Measurements from ENCODE around the gene PTPRD. TPM values are rescaled to one million over a fixed set of nuclear protein-coding genes. Genes with fewer than 3 reads are reported as not detected.

Gene PTPRD
- total RNA-seq, 1 experiment from 2014 or later, result not detected

DNA sequence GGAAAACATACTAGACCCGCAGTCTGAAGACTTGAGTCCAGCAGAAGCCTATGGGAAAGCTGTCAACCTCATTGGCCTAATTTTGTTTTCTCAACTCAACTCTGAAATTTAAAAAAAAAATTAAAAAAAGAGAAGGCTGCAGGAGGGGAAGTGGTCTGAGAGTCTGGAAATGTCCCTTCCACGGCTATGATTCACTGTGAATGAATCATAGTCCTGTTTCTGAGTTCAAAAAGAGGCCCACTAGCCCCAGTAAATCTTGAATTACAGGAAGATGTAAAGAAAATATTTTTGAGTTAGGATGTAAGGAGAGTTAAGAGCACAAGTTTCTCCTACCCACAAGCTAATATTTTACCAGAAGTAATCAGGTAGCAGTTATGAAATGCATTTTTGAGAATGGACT, 2247.8 kb downstream of the PTPRD start:
- in situ Hi-C loops (cut with HindIII; ENCODE audit: low pct_unique_long_range_greater_than_20kb, low sequenced_read_pairs) (no loop called here), intact Hi-C loops (cut with micrococcal nuclease; ENCODE audit: unreplicated experiment) (no loop called here)
- no peaks in the 10 kb centered on the region for H3K9me3 ChIP-seq (ENCODE audit: control insufficient read depth, insufficient read depth, low read depth, low read length)
- H3K4me3 ChIP-seq (ENCODE audit: low read depth in 2 of 2, low read length in 2 of 2), result no peak overlapping the region
- no peaks in the 10 kb centered on the region for H3K27me3 ChIP-seq (ENCODE audit: control insufficient read depth, insufficient read depth, low read length)
- ChIA-PET POLR2A (no interaction called here), CTCF (no interaction called here)
- no peaks in the 10 kb centered on the region for H3K4me1 ChIP-seq (ENCODE audit: control insufficient read depth, insufficient read depth, low read length)
- no TSS peak for BruUV-seq (replicated peaks)
- H3K36me3 ChIP-seq (ENCODE audit: control insufficient read depth, insufficient read depth, low read length), result no peaks in the 10 kb centered on the region
- H3K27ac ChIP-seq (ENCODE audit: low read length), result no peak overlapping the region
- no peak for TF ChIP-seq POLR2AphosphoS5 (IDR thresholded peaks at IDR 0.05; ENCODE audit: low read depth, low read length)
- TF ChIP-seq CTCF (IDR thresholded peaks at IDR 0.05), result no peak
- TF ChIP-seq SIN3A (IDR thresholded peaks at IDR 0.05; ENCODE audit: borderline replicate concordance, insufficient read depth, low read depth, low read length), result no peak
- TF ChIP-seq TCF7L2 (IDR thresholded peaks at IDR 0.05; ENCODE audit: low read depth, low read length), result no peak
- TF ChIP-seq, protein P1, sequence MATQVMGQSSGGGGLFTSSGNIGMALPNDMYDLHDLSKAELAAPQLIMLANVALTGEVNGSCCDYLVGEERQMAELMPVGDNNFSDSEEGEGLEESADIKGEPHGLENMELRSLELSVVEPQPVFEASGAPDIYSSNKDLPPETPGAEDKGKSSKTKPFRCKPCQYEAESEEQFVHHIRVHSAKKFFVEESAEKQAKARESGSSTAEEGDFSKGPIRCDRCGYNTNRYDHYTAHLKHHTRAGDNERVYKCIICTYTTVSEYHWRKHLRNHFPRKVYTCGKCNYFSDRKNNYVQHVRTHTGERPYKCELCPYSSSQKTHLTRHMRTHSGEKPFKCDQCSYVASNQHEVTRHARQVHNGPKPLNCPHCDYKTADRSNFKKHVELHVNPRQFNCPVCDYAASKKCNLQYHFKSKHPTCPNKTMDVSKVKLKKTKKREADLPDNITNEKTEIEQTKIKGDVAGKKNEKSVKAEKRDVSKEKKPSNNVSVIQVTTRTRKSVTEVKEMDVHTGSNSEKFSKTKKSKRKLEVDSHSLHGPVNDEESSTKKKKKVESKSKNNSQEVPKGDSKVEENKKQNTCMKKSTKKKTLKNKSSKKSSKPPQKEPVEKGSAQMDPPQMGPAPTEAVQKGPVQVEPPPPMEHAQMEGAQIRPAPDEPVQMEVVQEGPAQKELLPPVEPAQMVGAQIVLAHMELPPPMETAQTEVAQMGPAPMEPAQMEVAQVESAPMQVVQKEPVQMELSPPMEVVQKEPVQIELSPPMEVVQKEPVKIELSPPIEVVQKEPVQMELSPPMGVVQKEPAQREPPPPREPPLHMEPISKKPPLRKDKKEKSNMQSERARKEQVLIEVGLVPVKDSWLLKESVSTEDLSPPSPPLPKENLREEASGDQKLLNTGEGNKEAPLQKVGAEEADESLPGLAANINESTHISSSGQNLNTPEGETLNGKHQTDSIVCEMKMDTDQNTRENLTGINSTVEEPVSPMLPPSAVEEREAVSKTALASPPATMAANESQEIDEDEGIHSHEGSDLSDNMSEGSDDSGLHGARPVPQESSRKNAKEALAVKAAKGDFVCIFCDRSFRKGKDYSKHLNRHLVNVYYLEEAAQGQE (IDR thresholded peaks at IDR 0.05; ENCODE audit: insufficient read depth in 1 of 2, low read depth in 2 of 2, low read length in 1 of 2), result no peak
- no peak for DNase-seq (ENCODE audit: low read depth, low spot score)
- ATAC-seq, result no peak

GRCh38 chr9:8364026-8364752, 2248.6 kb downstream of the PTPRD start:
- CTCF ChIA-PET, result no interaction called here

More at GRCh38 chr9:8364026-8364752, 2248.6 kb downstream of the PTPRD start:
- H3K36me3 ChIP-seq (ENCODE audit: control insufficient read depth, insufficient read depth, low read length), result no peaks in the 10 kb centered on the region
- DNase-seq (ENCODE audit: low read depth, low spot score), result no peak
- H3K4me3 ChIP-seq (ENCODE audit: low read depth in 2 of 2, low read length in 2 of 2), result no peak overlapping the region
- TF ChIP-seq CTCF (IDR thresholded peaks at IDR 0.05), result no peak
- no peak for TF ChIP-seq POLR2AphosphoS5 (IDR thresholded peaks at IDR 0.05; ENCODE audit: low read depth, low read length)
- TF ChIP-seq, protein P1 (IDR thresholded peaks at IDR 0.05; ENCODE audit: insufficient read depth in 1 of 2, low read depth in 2 of 2, low read length in 1 of 2), result no peak
- TF ChIP-seq SIN3A (IDR thresholded peaks at IDR 0.05; ENCODE audit: borderline replicate concordance, insufficient read depth, low read depth, low read length), result no peak
- TF ChIP-seq TCF7L2 (IDR thresholded peaks at IDR 0.05; ENCODE audit: low read depth, low read length), result no peak
- no peak for ATAC-seq
- no peaks in the 10 kb centered on the region for H3K27me3 ChIP-seq (ENCODE audit: control insufficient read depth, insufficient read depth, low read length)
- no peaks in the 10 kb centered on the region for H3K9me3 ChIP-seq (ENCODE audit: control insufficient read depth, insufficient read depth, low read depth, low read length)
- no peak overlapping the region for H3K27ac ChIP-seq (ENCODE audit: low read length)
- BruUV-seq (replicated peaks), result no TSS peak
- POLR2A ChIA-PET, result no interaction called here
- H3K4me1 ChIP-seq (ENCODE audit: control insufficient read depth, insufficient read depth, low read length), result no peaks in the 10 kb centered on the region
- intact Hi-C loops (cut with micrococcal nuclease; ENCODE audit: unreplicated experiment), result no loop called here
- in situ Hi-C loops (cut with HindIII; ENCODE audit: low pct_unique_long_range_greater_than_20kb, low sequenced_read_pairs), result no loop called here
